DND-41 (cell line): ENCODE data around the gene PSMC4.
A peak's percentile ranks its signal among the peaks of the same experiment; 100 is the strongest.

Experiments
- CTCF ChIP-seq: IDR thresholded peaks from 2 replicates; pipeline ENCODE4 v1.5.1; 2012; ENCODE audit warnings: borderline replicate concordance, low read length, moderate library complexity, mild to moderate bottlenecking; ENCODE audit not compliant: poor library complexity, severe bottlenecking; ENCODE audit errors: extremely low read depth
- EZH2 ChIP-seq: IDR thresholded peaks from 3 replicates; pipeline ENCODE4 v1.6.1; 2012; ENCODE audit warnings: borderline replicate concordance, low read depth, mild to moderate bottlenecking, moderate library complexity, low read length, inconsistent platforms; ENCODE audit not compliant: severe bottlenecking

DNA sequence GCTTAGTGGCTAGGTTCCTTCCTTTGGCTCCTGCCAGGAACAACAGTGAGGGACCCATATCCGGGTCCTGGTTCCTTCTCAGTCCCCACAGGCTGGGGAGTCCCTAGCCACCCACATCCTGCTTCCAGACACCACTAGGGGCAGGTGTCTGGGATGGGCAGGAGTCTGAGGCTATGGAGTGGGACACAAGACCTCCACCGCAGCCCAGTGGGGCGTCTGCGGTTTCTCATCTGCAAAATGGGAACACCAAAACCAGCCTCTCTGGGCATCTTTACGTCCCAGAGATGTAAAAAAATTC, 35.7 kb upstream of the PSMC4 start:
- TF ChIP-seq CTCF = peak; percentile 14
- no peak for TF ChIP-seq EZH2
